Left lung (tissue), 10 donors: Measurements from ENCODE around the gene SIPA1L3. TPM values are rescaled to one million over a fixed set of nuclear protein-coding genes. Genes with fewer than 3 reads are reported as not detected.
A peak's percentile ranks its signal among the peaks of the same experiment; 100 is the strongest.

ENCODE experiments used
- ATAC-seq: fragments of 200-7000 bp; cut with Tn5 transposase; one replicate; pipeline ENCODE4 v1.9.1; 2020; ENCODE audit warnings: moderate library complexity
- DNase-seq, 4 donors: peaks; one replicate each; pipeline ENCODE4 v3.0.0-alpha.2; 2013 to 2020
- H3K27ac ChIP-seq, 2 donors: fragments of 200-600 bp; sonication (generic) in 1 of 2; one replicate each; pipeline versions ENCODE4 v1.5.0 to v1.8.0; 2020 to 2021
- H3K27me3 ChIP-seq, 2 donors: fragments of 200-600 bp; sonication (generic) in 1 of 2; one replicate each; pipeline versions ENCODE4 v1.5.0 to v1.8.0; 2020 to 2021
- H3K36me3 ChIP-seq, 2 donors: fragments of 200-600 bp; sonication (generic) in 1 of 2; one replicate each; pipeline versions ENCODE4 v1.5.0 to v1.8.0; 2020 to 2021
- H3K4me1 ChIP-seq, 2 donors: fragments of 200-600 bp; one replicate each; pipeline ENCODE4 v1.8.0; 2021
- H3K4me3 ChIP-seq, 2 donors: fragments of 200-600 bp; sonication (generic) in 1 of 2; one replicate each; pipeline versions ENCODE4 v1.5.0 to v1.8.0; 2020 to 2021; ENCODE audit warnings: mild to moderate bottlenecking in 1 of 2
- H3K9me3 ChIP-seq, 2 donors: fragments of 200-600 bp; sonication (generic) in 1 of 2; one replicate each; pipeline versions ENCODE4 v1.5.0 to v1.8.0; 2020 to 2021
- intact Hi-C, 2 donors: fragments of 100-400 bp; cut with DNase I; formaldehyde crosslinking; loops; one replicate each; pipeline versions ENCODE4 v1.11.2 to v1.14.2; 2022
- polyA plus RNA-seq, 6 donors: library from polyadenylated mRNA; unstranded; fragments of 120-200 nt; gene quantifications; one replicate each; pipeline ENCODE4 v1.2.1, GENCODE V29; 2013; ENCODE audit not compliant: insufficient read length in 6 of 6
- total RNA-seq, 2 donors: library from RNA; stranded (reverse); fragmentation: NEBNext Ultra II Directional; extraction: Animal tissue kit (Norgen Biotek cat#: 25700); gene quantifications; one replicate each; pipeline ENCODE4 v1.2.1, GENCODE V29; 2021
- TF ChIP-seq, protein P1 (sequence below), 2 donors: fragments of 200-600 bp; sonication (generic) in 1 of 2; IDR thresholded peaks; one replicate each; pipeline versions ENCODE4 v1.5.0 to v1.8.0; 2021; ENCODE audit warnings: antibody characterized with exemption in 2 of 2
- donor health status: DM: no; HTN: yes; CAD: no.
- donor health status: DM: no; HTN: no; CAD: no.

SIPA1L3 gene
- total and polyA plus RNA-seq, 8 donors = 22.7 to 59.0 (median 27.4) TPM

GRCh38 chr19:38255383-38256014, 348.5 kb downstream of the SIPA1L3 start:
- Histone ChIP-seq H3K36me3 (no peaks in the 10 kb centered on the region), H3K9me3 (no peaks in the 10 kb centered on the region)

More at GRCh38 chr19:38255383-38256014, 348.5 kb downstream of the SIPA1L3 start:
- ATAC-seq (no peak), DNase-seq (peak in 1 of 4 donors; percentile 43)
- intact Hi-C loops = no loop called here
- TF ChIP-seq, protein P1, sequence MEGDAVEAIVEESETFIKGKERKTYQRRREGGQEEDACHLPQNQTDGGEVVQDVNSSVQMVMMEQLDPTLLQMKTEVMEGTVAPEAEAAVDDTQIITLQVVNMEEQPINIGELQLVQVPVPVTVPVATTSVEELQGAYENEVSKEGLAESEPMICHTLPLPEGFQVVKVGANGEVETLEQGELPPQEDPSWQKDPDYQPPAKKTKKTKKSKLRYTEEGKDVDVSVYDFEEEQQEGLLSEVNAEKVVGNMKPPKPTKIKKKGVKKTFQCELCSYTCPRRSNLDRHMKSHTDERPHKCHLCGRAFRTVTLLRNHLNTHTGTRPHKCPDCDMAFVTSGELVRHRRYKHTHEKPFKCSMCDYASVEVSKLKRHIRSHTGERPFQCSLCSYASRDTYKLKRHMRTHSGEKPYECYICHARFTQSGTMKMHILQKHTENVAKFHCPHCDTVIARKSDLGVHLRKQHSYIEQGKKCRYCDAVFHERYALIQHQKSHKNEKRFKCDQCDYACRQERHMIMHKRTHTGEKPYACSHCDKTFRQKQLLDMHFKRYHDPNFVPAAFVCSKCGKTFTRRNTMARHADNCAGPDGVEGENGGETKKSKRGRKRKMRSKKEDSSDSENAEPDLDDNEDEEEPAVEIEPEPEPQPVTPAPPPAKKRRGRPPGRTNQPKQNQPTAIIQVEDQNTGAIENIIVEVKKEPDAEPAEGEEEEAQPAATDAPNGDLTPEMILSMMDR (IDR thresholded peaks at IDR 0.05) = no peak
- Histone ChIP-seq H3K4me3 (peak overlapping the region; percentile 33 to 36), H3K27ac (peak overlapping the region; percentile 48 to 67), H3K27me3 (peaks cover 5 to 44% of the 10 kb centered on the region in 2 donors), H3K4me1 (peaks cover 5 to 37% of the 10 kb centered on the region in 2 donors)

Other genes starting within 250 kb of the SIPA1L3 start
- 1 to 10 TPM; 6.5 to 8.3 TPM for gene ZNF607, start 187.4 kb upstream of the SIPA1L3 start, total RNA-seq
- 10 to 100 TPM; 11.2 to 12.3 (median 11.7) TPM for gene ZNF607, start 187.4 kb upstream of the SIPA1L3 start, polyA plus RNA-seq
- 10 to 100 TPM; 12.7 to 15.3 TPM for gene ZNF573, start 127.6 kb upstream of the SIPA1L3 start, total RNA-seq
- 10 to 100 TPM; 16.4 to 30.5 (median 22.2) TPM for gene ZNF573, start 127.6 kb upstream of the SIPA1L3 start, polyA plus RNA-seq
- gene WDR87, start 614 bp upstream of the SIPA1L3 start, total RNA-seq = not detected
- gene WDR87, start 614 bp upstream of the SIPA1L3 start, polyA plus RNA-seq = under 1 TPM in 4 of 6 donors, not detected in 2; 0.03 to 0.06 (median 0.04) TPM